ENCODE measurements around the gene SLC25A20.

- TF ChIP-seq, protein P1, sequence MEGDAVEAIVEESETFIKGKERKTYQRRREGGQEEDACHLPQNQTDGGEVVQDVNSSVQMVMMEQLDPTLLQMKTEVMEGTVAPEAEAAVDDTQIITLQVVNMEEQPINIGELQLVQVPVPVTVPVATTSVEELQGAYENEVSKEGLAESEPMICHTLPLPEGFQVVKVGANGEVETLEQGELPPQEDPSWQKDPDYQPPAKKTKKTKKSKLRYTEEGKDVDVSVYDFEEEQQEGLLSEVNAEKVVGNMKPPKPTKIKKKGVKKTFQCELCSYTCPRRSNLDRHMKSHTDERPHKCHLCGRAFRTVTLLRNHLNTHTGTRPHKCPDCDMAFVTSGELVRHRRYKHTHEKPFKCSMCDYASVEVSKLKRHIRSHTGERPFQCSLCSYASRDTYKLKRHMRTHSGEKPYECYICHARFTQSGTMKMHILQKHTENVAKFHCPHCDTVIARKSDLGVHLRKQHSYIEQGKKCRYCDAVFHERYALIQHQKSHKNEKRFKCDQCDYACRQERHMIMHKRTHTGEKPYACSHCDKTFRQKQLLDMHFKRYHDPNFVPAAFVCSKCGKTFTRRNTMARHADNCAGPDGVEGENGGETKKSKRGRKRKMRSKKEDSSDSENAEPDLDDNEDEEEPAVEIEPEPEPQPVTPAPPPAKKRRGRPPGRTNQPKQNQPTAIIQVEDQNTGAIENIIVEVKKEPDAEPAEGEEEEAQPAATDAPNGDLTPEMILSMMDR (optimal IDR thresholded peaks at IDR 0.05 in 1 of 3, IDR thresholded peaks at IDR 0.05 in 1 of 3, conservative IDR thresholded peaks at IDR 0.05 in 1 of 3; ENCODE audit: extremely low read depth in 1 of 3, insufficient read depth in 2 of 3, low read length in 3 of 3) = no peak
- no peak for TF ChIP-seq EZH2 (IDR thresholded peaks at IDR 0.05; ENCODE audit: low read length)
These were observed 47.3 kb upstream of the SLC25A20 start for GRCh38 chr3:48945891-48946549.
